Fibroblast of lung (primary cell): Measurements from ENCODE around the gene TP63. TPM values are rescaled to one million over a fixed set of nuclear protein-coding genes. Genes with fewer than 3 reads are reported as not detected.

Experiments used
- DNase-seq, 2 donors: peaks; one replicate each; pipeline versions ENCODE4 v3.0.0 to v3.0.0-alpha.2; 2010; ENCODE audit warnings: low read depth in 2 of 2
- H2AFZ ChIP-seq: 2 replicates; pipeline ENCODE4 v1.5.1; 2012; ENCODE audit warnings: low read length, control low read depth, inconsistent platforms
- H3K27ac ChIP-seq: 2 replicates; pipeline ENCODE4 v1.5.1; 2011; ENCODE audit warnings: low read length, control low read depth; ENCODE audit not compliant: insufficient read depth
- H3K27me3 ChIP-seq: 2 replicates; pipeline ENCODE4 v1.5.1; 2011; ENCODE audit warnings: mild to moderate bottlenecking, low read length; ENCODE audit not compliant: control insufficient read depth, insufficient read depth
- H3K36me3 ChIP-seq: 2 replicates; pipeline ENCODE4 v1.5.1; 2011; ENCODE audit warnings: low read length; ENCODE audit not compliant: control insufficient read depth, insufficient read depth
- H3K4me1 ChIP-seq: 2 replicates; pipeline ENCODE4 v1.5.1; 2011; ENCODE audit warnings: low read length; ENCODE audit not compliant: control insufficient read depth, insufficient read depth; ENCODE audit errors: extremely low read depth
- H3K4me2 ChIP-seq: 2 replicates; pipeline ENCODE4 v1.5.1; 2011; ENCODE audit warnings: low read length, control low read depth; ENCODE audit not compliant: insufficient read depth; ENCODE audit errors: extremely low read depth
- H3K4me3 ChIP-seq, 4 experiments: fragments of 200-600 bp in 1 of 4; sonication (generic) in 1 of 4; replicated peaks in 1 of 4; 2 replicates each; pipeline ENCODE4 v1.5.1; 2011 to 2016; ENCODE audit warnings: low read length in 4 of 4, low read depth in 3 of 4, mild to moderate bottlenecking in 3 of 4, control low read depth in 2 of 4, inconsistent platforms in 1 of 4, mixed read lengths in 1 of 4; ENCODE audit not compliant: insufficient read depth in 1 of 4; ENCODE audit errors: control extremely low read depth in 1 of 4
- H3K79me2 ChIP-seq: 2 replicates; pipeline ENCODE4 v1.5.1; 2012; ENCODE audit warnings: mild to moderate bottlenecking, low read length, inconsistent platforms; ENCODE audit not compliant: control insufficient read depth, insufficient read depth
- H3K9ac ChIP-seq: 2 replicates; pipeline ENCODE4 v1.5.1; 2011; ENCODE audit warnings: mild to moderate bottlenecking, low read length, control low read depth; ENCODE audit not compliant: insufficient read depth
- H3K9me3 ChIP-seq: 2 replicates; pipeline ENCODE4 v1.5.1; 2012; ENCODE audit warnings: low read depth, low read length; ENCODE audit not compliant: control insufficient read depth, insufficient read depth
- H4K20me1 ChIP-seq: 2 replicates; pipeline ENCODE4 v1.5.1; 2011; ENCODE audit warnings: low read length; ENCODE audit not compliant: control insufficient read depth, insufficient read depth; ENCODE audit errors: extremely low read depth
- EZH2 ChIP-seq: IDR thresholded peaks from 2 replicates; pipeline ENCODE4 v1.5.1; 2012; ENCODE audit warnings: low read length, control low read depth, mild to moderate bottlenecking; ENCODE audit errors: missing control alignments
- polyA plus RNA-seq, 2 donors: library from polyadenylated mRNA; depleted of rRNA in 1 of 2; stranded (reverse) in 1 of 2; unstranded in 1 of 2; fragments of >200 nt; gene quantifications; 2 replicates each; pipeline ENCODE4 v1.2.1, GENCODE V29; 2011 to 2012; ENCODE audit warnings: missing spikeins in 1 of 2
- total RNA-seq: library from RNA; depleted of rRNA; stranded (reverse); fragments of >200 nt; gene quantifications from 2 replicates; pipeline ENCODE4 v1.2.1, GENCODE V29; 2014
- TF ChIP-seq, protein P1 (sequence below), 2 donors: IDR thresholded peaks in 1 of 2; conservative IDR thresholded peaks in 1 of 2; 1 replicate in 1 of 2; 2 replicates in 1 of 2; pipeline ENCODE4 v1.5.1; 2011 to 2012; ENCODE audit warnings: low read length in 2 of 2, control low read depth in 1 of 2, inconsistent platforms in 1 of 2, low read depth in 1 of 2, mild to moderate bottlenecking in 1 of 2

TP63 gene
- total and polyA plus RNA-seq, 2 donors (not counting 1 experiment from before 2014, with no cell fraction given), result 0.06 TPM; not detected in 1

DNA sequence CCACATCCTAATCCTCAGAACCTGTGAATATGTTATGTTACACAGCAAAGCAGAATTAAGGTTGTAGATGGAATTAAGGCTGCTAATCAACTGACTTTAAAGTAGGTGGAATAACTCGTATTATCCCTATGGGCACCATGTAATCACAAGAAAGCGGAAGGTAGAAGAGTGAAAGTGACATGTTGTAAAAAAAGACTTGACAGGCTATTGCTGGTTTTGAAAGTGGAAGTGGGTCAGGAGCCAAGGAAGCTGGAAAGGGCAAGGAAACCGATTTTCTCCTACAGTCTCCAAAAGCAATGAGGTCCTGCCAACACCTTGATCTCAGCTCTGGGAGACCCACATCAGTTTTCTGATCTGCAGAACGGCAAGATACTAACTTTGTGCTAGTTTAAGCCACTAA, 6.6 kb downstream of the TP63 start:
- Histone ChIP-seq H3K27ac (no peak overlapping the region), H3K4me1 (no peaks in the 10 kb centered on the region), H4K20me1 (no peaks in the 10 kb centered on the region), H2AFZ (no peak overlapping the region), H3K9ac (no peak overlapping the region), H3K9me3 (no peaks in the 10 kb centered on the region), H3K36me3 (no peaks in the 10 kb centered on the region), H3K4me3 (no peak overlapping the region), H3K27me3 (no peaks in the 10 kb centered on the region), H3K4me2 (no peak overlapping the region), H3K79me2 (no peaks in the 10 kb centered on the region)
- TF ChIP-seq, protein P1, sequence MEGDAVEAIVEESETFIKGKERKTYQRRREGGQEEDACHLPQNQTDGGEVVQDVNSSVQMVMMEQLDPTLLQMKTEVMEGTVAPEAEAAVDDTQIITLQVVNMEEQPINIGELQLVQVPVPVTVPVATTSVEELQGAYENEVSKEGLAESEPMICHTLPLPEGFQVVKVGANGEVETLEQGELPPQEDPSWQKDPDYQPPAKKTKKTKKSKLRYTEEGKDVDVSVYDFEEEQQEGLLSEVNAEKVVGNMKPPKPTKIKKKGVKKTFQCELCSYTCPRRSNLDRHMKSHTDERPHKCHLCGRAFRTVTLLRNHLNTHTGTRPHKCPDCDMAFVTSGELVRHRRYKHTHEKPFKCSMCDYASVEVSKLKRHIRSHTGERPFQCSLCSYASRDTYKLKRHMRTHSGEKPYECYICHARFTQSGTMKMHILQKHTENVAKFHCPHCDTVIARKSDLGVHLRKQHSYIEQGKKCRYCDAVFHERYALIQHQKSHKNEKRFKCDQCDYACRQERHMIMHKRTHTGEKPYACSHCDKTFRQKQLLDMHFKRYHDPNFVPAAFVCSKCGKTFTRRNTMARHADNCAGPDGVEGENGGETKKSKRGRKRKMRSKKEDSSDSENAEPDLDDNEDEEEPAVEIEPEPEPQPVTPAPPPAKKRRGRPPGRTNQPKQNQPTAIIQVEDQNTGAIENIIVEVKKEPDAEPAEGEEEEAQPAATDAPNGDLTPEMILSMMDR (conservative IDR thresholded peaks at IDR 0.05 in 1 of 2, IDR thresholded peaks at IDR 0.05 in 1 of 2; ENCODE audit: low read depth in 1 of 2, low read length in 2 of 2), result no peak
- TF ChIP-seq EZH2, result no peak
- no peak for DNase-seq

DNA sequence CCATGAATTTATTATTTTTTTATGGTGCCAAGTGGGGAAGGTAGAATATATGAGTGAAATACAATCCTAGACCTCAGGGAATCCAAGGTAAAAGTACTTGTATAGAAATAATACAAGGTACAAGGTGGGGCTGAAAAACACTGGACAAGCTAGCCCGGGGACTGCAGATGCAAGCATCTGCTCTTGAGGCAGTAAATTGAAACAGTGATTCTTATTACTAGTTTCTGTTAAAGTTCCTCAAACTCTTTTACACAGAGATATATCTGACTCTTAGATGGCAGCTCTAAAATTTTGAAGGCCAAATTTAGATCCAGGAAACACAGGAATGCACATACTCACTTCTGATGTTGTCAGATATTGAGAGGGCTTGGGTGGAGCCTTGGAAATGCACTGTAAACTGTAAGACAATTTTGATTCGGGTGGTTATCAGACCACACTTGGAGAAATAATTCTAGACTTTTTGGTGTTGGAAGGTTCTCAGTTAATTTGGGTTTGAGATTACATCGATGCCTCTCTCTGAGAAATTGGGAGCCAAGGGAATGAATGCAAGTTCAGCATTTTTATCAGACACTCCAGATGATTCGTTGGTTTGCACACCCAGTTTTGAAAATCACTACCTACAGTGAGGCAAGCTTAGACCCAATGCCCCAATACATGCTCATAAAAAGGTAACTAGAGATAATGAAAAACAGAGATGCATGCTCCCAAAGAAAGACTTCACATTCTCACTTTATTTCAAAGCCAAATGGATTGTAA, 7.3 kb downstream of the TP63 start:
- Histone ChIP-seq H2AFZ (no peak overlapping the region), H3K36me3 (no peaks in the 10 kb centered on the region), H3K4me3 (no peak overlapping the region), H3K79me2 (no peaks in the 10 kb centered on the region), H3K9me3 (no peaks in the 10 kb centered on the region), H3K27ac (no peak overlapping the region), H3K4me1 (no peaks in the 10 kb centered on the region), H3K27me3 (no peaks in the 10 kb centered on the region), H3K4me2 (no peak overlapping the region), H3K9ac (no peak overlapping the region), H4K20me1 (no peaks in the 10 kb centered on the region)
- no peak for TF ChIP-seq EZH2
- TF ChIP-seq, protein P1 (conservative IDR thresholded peaks at IDR 0.05 in 1 of 2, IDR thresholded peaks at IDR 0.05 in 1 of 2; ENCODE audit: low read depth in 1 of 2, low read length in 2 of 2), result no peak
- no peak for DNase-seq

DNA sequence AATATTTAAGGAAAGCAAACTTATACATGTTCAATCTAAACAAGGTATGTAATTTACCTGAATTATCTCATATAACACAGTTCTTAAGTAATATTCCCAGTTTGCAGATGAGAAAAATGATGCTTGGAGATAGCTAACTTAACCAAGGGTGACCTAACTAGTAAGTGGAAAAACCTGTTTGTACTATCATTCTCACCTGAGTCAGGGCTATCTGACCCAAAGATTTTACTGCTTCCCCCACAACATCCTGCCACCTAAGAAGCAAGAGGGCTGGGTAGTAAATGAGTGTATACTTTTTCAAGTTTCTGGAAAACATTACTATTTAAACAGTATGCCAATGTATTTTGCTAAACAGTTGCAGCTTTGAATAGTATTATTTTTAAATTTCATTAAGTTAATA, 10.6 kb downstream of the TP63 start:
- TF ChIP-seq, protein P1 (conservative IDR thresholded peaks at IDR 0.05 in 1 of 2, IDR thresholded peaks at IDR 0.05 in 1 of 2; ENCODE audit: low read depth in 1 of 2, low read length in 2 of 2), result no peak
- no peak for TF ChIP-seq EZH2
- H3K27ac ChIP-seq, result no peak overlapping the region
- DNase-seq, result no peak
- no peak overlapping the region for H2AFZ ChIP-seq
- no peaks in the 10 kb centered on the region for H3K36me3 ChIP-seq
- no peak overlapping the region for H3K4me3 ChIP-seq
- H3K27me3 ChIP-seq, result no peaks in the 10 kb centered on the region
- no peaks in the 10 kb centered on the region for H3K79me2 ChIP-seq
- no peak overlapping the region for H3K9ac ChIP-seq
- no peaks in the 10 kb centered on the region for H4K20me1 ChIP-seq
- H3K4me2 ChIP-seq, result no peak overlapping the region
- no peaks in the 10 kb centered on the region for H3K9me3 ChIP-seq
- no peaks in the 10 kb centered on the region for H3K4me1 ChIP-seq
